GM10248 (cell line): ENCODE measurements around the gene GSG1L2.

Experiments
- CTCF ChIA-PET: fragments of 300-600 bp; sonication (Branson Sonifier 250); formaldehyde crosslinking; extraction: SDS; loops from one replicate; lab custom pipeline; 2021; ENCODE audit warnings: antibody characterized with exemption; lab: Yijun Ruan, JAX
- POLR2A ChIA-PET: fragments of 350-650 bp; sonication (Branson Sonifier 250); formaldehyde crosslinking; extraction: SDS; loops from one replicate; lab custom pipeline; 2020; ENCODE audit warnings: antibody characterized with exemption; lab: Yijun Ruan, JAX
- DNase-seq: peaks from one replicate; pipeline ENCODE4 v3.0.0; 2012; ENCODE audit errors: extremely low spot score
- CTCF ChIP-seq: IDR thresholded peaks from 2 replicates; pipeline ENCODE4 v1.5.1; 2012; ENCODE audit warnings: mild to moderate bottlenecking, low read depth; ENCODE audit errors: extremely low read depth, missing control alignments, control extremely low read depth

The GSG1L2 gene

GRCh38 chr17:9817086-9817485 lies 4.8 kb downstream of the GSG1L2 start:
- CTCF ChIA-PET: no interaction called here
- no peak for TF ChIP-seq CTCF
- DNase-seq: no peak
- POLR2A ChIA-PET: no interaction called here

GRCh38 chr17:9816472-9816871 lies 5.4 kb downstream of the GSG1L2 start:
- no peak for DNase-seq
- no peak for TF ChIP-seq CTCF
- POLR2A ChIA-PET: no interaction called here
- CTCF ChIA-PET: no interaction called here

- ChIA-PET CTCF (no interaction called here), POLR2A (no interaction called here)
- TF ChIP-seq CTCF: no peak
- DNase-seq: no peak
These were observed 7.4 kb downstream of the GSG1L2 start for GRCh38 chr17:9814337-9814945.

GRCh38 chr17:9813166-9813565 lies 8.7 kb downstream of the GSG1L2 start:
- POLR2A ChIA-PET: no interaction called here
- DNase-seq: no peak
- CTCF ChIA-PET: no interaction called here
- no peak for TF ChIP-seq CTCF

- ChIA-PET CTCF (no interaction called here), POLR2A (no interaction called here)
- no peak for TF ChIP-seq CTCF
- DNase-seq: no peak
These were observed 10.3 kb downstream of the GSG1L2 start for GRCh38 chr17:9811537-9811936.

GRCh38 chr17:9811086-9811485 lies 10.8 kb downstream of the GSG1L2 start:
- POLR2A ChIA-PET: no interaction called here
- no peak for DNase-seq
- CTCF ChIA-PET: no interaction called here
- TF ChIP-seq CTCF: no peak
